ENCODE results near the gene STK17A. TPM values are rescaled to one million over a fixed set of nuclear protein-coding genes. Genes with fewer than 3 reads are reported as not detected.

STK17A gene
- polyA plus RNA-seq, 3 donors, result 2.8 to 14.1 (median 9.5) TPM

DNA sequence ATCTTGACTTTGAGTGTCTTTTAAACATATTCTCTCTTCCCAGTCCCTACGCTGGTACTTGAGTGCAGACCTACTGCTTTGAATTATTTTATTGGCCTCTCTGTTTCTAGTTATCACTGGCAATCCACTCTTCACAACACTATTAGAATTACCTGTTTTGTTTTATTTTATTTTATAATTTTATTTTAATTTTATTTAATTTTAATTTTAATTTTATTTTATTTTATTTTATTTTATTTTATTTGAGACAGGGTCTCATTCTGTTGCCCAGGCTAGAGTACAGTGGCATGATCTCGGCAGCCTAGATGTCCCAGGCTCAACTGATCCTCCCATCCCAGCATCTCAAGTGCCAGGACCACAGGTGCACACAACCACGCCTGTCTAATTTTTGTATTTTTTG lies 6.8 kb downstream of the STK17A start:
- Histone ChIP-seq H3K27me3 (ENCODE audit: control insufficient read depth in 2 of 2, insufficient read depth in 2 of 2, low read length in 2 of 2) (no peaks in the 10 kb centered on the region), H4K20me1 (ENCODE audit: insufficient read depth, low read length) (peaks cover 19% of the 10 kb centered on the region), H3K4me2 (replicated peaks; ENCODE audit: extremely low read depth, low read length, poor library complexity, severe bottlenecking) (no peak overlapping the region), H2AFZ (ENCODE audit: insufficient read depth, low read depth, low read length, poor library complexity, severe bottlenecking) (no peak overlapping the region), H3K27ac (ENCODE audit: low read depth in 1 of 2, low read length in 2 of 2) (no peak overlapping the region), H3K4me1 (ENCODE audit: control insufficient read depth in 1 of 2, insufficient read depth in 2 of 2, low read length in 2 of 2) (peaks cover 6 to 11% of the 10 kb centered on the region in 2 donors), H3K9ac (ENCODE audit: insufficient read depth, low read length, poor library complexity, severe bottlenecking) (no peak overlapping the region), H3K4me3 (replicated peaks in 1 of 3; ENCODE audit: low read depth in 2 of 3, low read length in 3 of 3) (no peak overlapping the region), H3K9me3 (replicated peaks in 1 of 2; ENCODE audit: control insufficient read depth in 1 of 2, insufficient read depth in 1 of 2, low read length in 2 of 2) (no peaks in the 10 kb centered on the region), H3K36me3 (replicated peaks in 1 of 2; ENCODE audit: control insufficient read depth in 1 of 2, insufficient read depth in 2 of 2, low read length in 2 of 2) (no peaks in the 10 kb centered on the region), H3K79me2 (ENCODE audit: insufficient read depth, low read length) (peaks cover 38% of the 10 kb centered on the region)
- H3K36me3 Mint-ChIP-seq, result peaks cover 0 to 1% of the 10 kb centered on the region in 2 donors
- TF ChIP-seq, protein P1, sequence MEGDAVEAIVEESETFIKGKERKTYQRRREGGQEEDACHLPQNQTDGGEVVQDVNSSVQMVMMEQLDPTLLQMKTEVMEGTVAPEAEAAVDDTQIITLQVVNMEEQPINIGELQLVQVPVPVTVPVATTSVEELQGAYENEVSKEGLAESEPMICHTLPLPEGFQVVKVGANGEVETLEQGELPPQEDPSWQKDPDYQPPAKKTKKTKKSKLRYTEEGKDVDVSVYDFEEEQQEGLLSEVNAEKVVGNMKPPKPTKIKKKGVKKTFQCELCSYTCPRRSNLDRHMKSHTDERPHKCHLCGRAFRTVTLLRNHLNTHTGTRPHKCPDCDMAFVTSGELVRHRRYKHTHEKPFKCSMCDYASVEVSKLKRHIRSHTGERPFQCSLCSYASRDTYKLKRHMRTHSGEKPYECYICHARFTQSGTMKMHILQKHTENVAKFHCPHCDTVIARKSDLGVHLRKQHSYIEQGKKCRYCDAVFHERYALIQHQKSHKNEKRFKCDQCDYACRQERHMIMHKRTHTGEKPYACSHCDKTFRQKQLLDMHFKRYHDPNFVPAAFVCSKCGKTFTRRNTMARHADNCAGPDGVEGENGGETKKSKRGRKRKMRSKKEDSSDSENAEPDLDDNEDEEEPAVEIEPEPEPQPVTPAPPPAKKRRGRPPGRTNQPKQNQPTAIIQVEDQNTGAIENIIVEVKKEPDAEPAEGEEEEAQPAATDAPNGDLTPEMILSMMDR (IDR thresholded peaks at IDR 0.05), result no peak
- H3K27ac Mint-ChIP-seq, result no peak overlapping the region
- intact Hi-C loops (cut with micrococcal nuclease), result loop anchor here in 1 of 2 donors (10.0 kb wide), 1 partner anchor 115 kb away; no protein-coding TSS in a partner anchor
- WGBS (ENCODE audit: insufficient coverage), result no CpG with 5 or more reads among the region's 3 CpGs
- DNase-seq, result no peak
- H3K9me3 Mint-ChIP-seq, result no peaks in the 10 kb centered on the region
- H3K4me3 Mint-ChIP-seq, result no peak overlapping the region
- H3K27me3 Mint-ChIP-seq (ENCODE audit: low read depth in 3 of 3), result peaks cover 1 to 4% (median 1%) of the 10 kb centered on the region in 3 donors
- H3K4me1 Mint-ChIP-seq, result peaks cover 24% of the 10 kb centered on the region

DNA sequence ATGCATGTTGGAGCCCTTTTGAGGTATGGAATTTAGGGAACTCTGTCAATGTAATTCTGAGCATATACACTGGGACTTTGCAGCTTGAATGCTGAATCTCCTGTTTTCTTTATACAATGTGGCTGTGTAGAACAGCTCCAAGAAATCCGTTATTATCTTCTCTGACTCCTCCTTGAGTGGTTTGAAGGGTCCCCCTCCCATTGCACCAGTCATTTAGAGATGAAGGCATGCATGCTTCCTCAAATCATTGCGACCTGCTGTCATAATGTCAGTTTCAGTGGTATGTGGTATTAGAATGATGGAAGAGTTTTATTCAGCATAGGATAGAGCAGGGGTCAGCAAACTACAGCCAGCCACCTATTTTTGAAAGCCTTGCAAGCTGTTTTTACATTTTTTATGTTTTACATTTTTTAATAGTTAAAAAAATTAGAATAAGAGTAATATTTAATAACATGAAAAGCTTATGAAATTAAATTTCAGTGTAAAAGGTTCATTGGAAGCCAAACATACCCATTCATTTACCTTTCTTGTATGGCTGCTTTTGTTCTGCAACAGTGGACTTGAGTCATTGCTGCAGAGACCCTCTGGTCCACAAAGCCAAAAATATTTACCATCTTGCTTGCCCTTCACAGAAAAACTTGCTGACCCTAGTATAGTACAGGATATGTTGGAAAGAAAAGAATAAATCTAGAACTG lies 8.1 kb downstream of the STK17A start:
- no peak overlapping the region for H3K27ac ChIP-seq (ENCODE audit: low read depth in 1 of 2, low read length in 2 of 2)
- DNase-seq, result no peak
- WGBS (ENCODE audit: insufficient coverage), result 33% methylated on average over 1 of the region's 2 CpGs

More for the DNA sequence above, 8.1 kb downstream of the STK17A start:
- H3K4me1 Mint-ChIP-seq, result peaks cover 15% of the 10 kb centered on the region
- peaks cover 17% of the 10 kb centered on the region for H4K20me1 ChIP-seq (ENCODE audit: insufficient read depth, low read length)
- no peaks in the 10 kb centered on the region for H3K9me3 ChIP-seq (replicated peaks in 1 of 2; ENCODE audit: control insufficient read depth in 1 of 2, insufficient read depth in 1 of 2, low read length in 2 of 2)
- H3K36me3 ChIP-seq (replicated peaks in 1 of 2; ENCODE audit: control insufficient read depth in 1 of 2, insufficient read depth in 2 of 2, low read length in 2 of 2), result peaks cover 0 to 3% of the 10 kb centered on the region in 2 donors
- H3K4me3 Mint-ChIP-seq, result no peak overlapping the region
- no peaks in the 10 kb centered on the region for H3K27me3 ChIP-seq (ENCODE audit: control insufficient read depth in 2 of 2, insufficient read depth in 2 of 2, low read length in 2 of 2)
- H3K4me3 ChIP-seq (replicated peaks in 1 of 3; ENCODE audit: low read depth in 2 of 3, low read length in 3 of 3), result no peak overlapping the region
- no peak overlapping the region for H3K4me2 ChIP-seq (replicated peaks; ENCODE audit: extremely low read depth, low read length, poor library complexity, severe bottlenecking)
- H3K79me2 ChIP-seq (ENCODE audit: insufficient read depth, low read length), result peaks cover 26% of the 10 kb centered on the region
- no peaks in the 10 kb centered on the region for H3K4me1 ChIP-seq (ENCODE audit: control insufficient read depth in 1 of 2, insufficient read depth in 2 of 2, low read length in 2 of 2)
- intact Hi-C loops (cut with micrococcal nuclease), result no loop called here
- no peak overlapping the region for H2AFZ ChIP-seq (ENCODE audit: insufficient read depth, low read depth, low read length, poor library complexity, severe bottlenecking)
- no peak overlapping the region for H3K9ac ChIP-seq (ENCODE audit: insufficient read depth, low read length, poor library complexity, severe bottlenecking)
- peak overlapping the region in 1 of 7 donors; percentile 30 for H3K27ac Mint-ChIP-seq
- peaks cover 1 to 4% (median 1%) of the 10 kb centered on the region in 3 donors for H3K27me3 Mint-ChIP-seq (ENCODE audit: low read depth in 3 of 3)
- no peaks in the 10 kb centered on the region for H3K9me3 Mint-ChIP-seq
- H3K36me3 Mint-ChIP-seq, result peaks cover 3 to 6% of the 10 kb centered on the region in 2 donors
- TF ChIP-seq, protein P1 (IDR thresholded peaks at IDR 0.05), result no peak

Data from CD14-positive monocyte (primary cell).